ENCODE data around the gene DCAF10. TPM values are rescaled to one million over a fixed set of nuclear protein-coding genes. Genes with fewer than 3 reads are reported as not detected.

DCAF10 gene
- total and polyA plus RNA-seq, 10 of the 15 experiments (the other 5 are each of a cell fraction or from before 2014, with no cell fraction given), result 3.9 to 21.7 (median 9.8) TPM

GRCh38 chr9:37856551-37856950 lies 56.0 kb downstream of the DCAF10 start:
- Histone ChIP-seq H3K4me1 (ENCODE audit: control insufficient read depth, insufficient read depth, low read length) (no peaks in the 10 kb centered on the region), H3K36me3 (ENCODE audit: control insufficient read depth in 2 of 2, insufficient read depth in 2 of 2, low read length in 1 of 2) (peaks cover 4 to 24% of the 10 kb centered on the region in 2 experiments), H3K4me3 (no peak overlapping the region), H3K9ac (ENCODE audit: control insufficient read depth, insufficient read depth, low read length) (no peak overlapping the region), H4K20me1 (ENCODE audit: control insufficient read depth, insufficient read depth) (no peaks in the 10 kb centered on the region; the same call in 1 of the 2 replicates), H3K27ac (ENCODE audit: control insufficient read depth, insufficient read depth) (no peak overlapping the region), H3K4me2 (ENCODE audit: control insufficient read depth, insufficient read depth) (no peak overlapping the region), H3K9me3 (replicated peaks; ENCODE audit: control insufficient read depth, insufficient read depth, low read length) (no peaks in the 10 kb centered on the region), H3K27me3 (replicated peaks in 1 of 2; ENCODE audit: control insufficient read depth in 2 of 2, insufficient read depth in 2 of 2, low read length in 1 of 2) (no peaks in the 10 kb centered on the region), H2AFZ (ENCODE audit: control insufficient read depth, low read depth, low read length) (no peak overlapping the region), H3K79me2 (ENCODE audit: control insufficient read depth, insufficient read depth, low read length) (no peaks in the 10 kb centered on the region)
- intact Hi-C loops (cut with micrococcal nuclease; ENCODE audit: unreplicated experiment), result no loop called here
- POLR2A ChIA-PET, result no interaction called here
- FAIRE-seq, result no peak
- no peak for DNase-seq (ENCODE audit: low read depth, low spot score)
- CTCF ChIA-PET, result interaction anchor here (1.1 kb wide), 1 partner anchor 109 kb away, joined by 3 read pairs; no protein-coding TSS in a partner anchor
- RAD21 ChIA-PET (ENCODE audit: unreplicated experiment), result no interaction called here
- in situ Hi-C loops (cut with MboI), result no loop called here
- no peak for TF ChIP-seq E4F1 (IDR thresholded peaks at IDR 0.05; ENCODE audit: borderline replicate concordance, partially characterized antibody)
- no peak for TF ChIP-seq NFIC (IDR thresholded peaks at IDR 0.05; ENCODE audit: low read depth, low read length)
- no peak for TF ChIP-seq SUZ12 (IDR thresholded peaks at IDR 0.05; ENCODE audit: unreplicated experiment)
- no peak for TF ChIP-seq PAX8 (IDR thresholded peaks at IDR 0.05)
- TF ChIP-seq MYB (IDR thresholded peaks at IDR 0.05; ENCODE audit: borderline replicate concordance, low read depth, low read length), result no peak
- TF ChIP-seq ZBTB11 (CRISPR knock-in tag; IDR thresholded peaks at IDR 0.05), result no peak
- TF ChIP-seq EED (IDR thresholded peaks at IDR 0.05; ENCODE audit: low read depth), result no peak
- no peak for TF ChIP-seq PAX5 (IDR thresholded peaks at IDR 0.05; ENCODE audit: borderline replicate concordance, low read depth, low read length)
- TF ChIP-seq FOXM1 (IDR thresholded peaks at IDR 0.05; ENCODE audit: low read depth, low read length), result no peak
- no peak for TF ChIP-seq TARDBP (IDR thresholded peaks at IDR 0.05; ENCODE audit: borderline replicate concordance)
- no peak for TF ChIP-seq BCLAF1 (IDR thresholded peaks at IDR 0.05)
- TF ChIP-seq CHD1 (IDR thresholded peaks at IDR 0.05; ENCODE audit: low read depth, low read length), result no peak
- TF ChIP-seq STAT3 (IDR thresholded peaks at IDR 0.05; ENCODE audit: low read depth, low read length), result no peak
- TF ChIP-seq POLR2AphosphoS2 (IDR thresholded peaks at IDR 0.05; ENCODE audit: low read depth, low read length), result no peak
- ATAC-seq, result no peak
- WGBS (ENCODE audit: insufficient coverage, insufficient replicate concordance, low lambda C conversion rate, missing lambda C conversion rate), result 100% methylated on average over 1 of the region's 1 CpG
- no TSS peak for BruUV-seq (replicated peaks)
- SMC1A ChIA-PET (ENCODE audit: uncharacterized antibody, unreplicated experiment), result no interaction called here

Data from GM12878 (cell line).